Liver (tissue), 9 donors: ENCODE measurements around the gene RBPJ. TPM values are rescaled to one million over a fixed set of nuclear protein-coding genes. Genes with fewer than 3 reads are reported as not detected.

ENCODE experiments used
- DNase-seq: peaks from one replicate; pipeline ENCODE4 v3.0.0-alpha.2; 2017; ENCODE audit warnings: low spot score
- H3K27ac ChIP-seq, 2 donors: one replicate each; pipeline ENCODE4 v1.7.0; 2013; ENCODE audit warnings: inconsistent platforms in 2 of 2, low read length in 2 of 2, control low read depth in 1 of 2, low read depth in 1 of 2, mild to moderate bottlenecking in 1 of 2
- H3K27me3 ChIP-seq, 4 donors: one replicate each; pipeline versions ENCODE4 v1.6.1 to v1.7.0; 2013; ENCODE audit warnings: low read length in 3 of 4, inconsistent platforms in 1 of 4, mild to moderate bottlenecking in 1 of 4, moderate library complexity in 1 of 4; ENCODE audit not compliant: control insufficient read depth in 4 of 4, insufficient read depth in 4 of 4
- H3K36me3 ChIP-seq, 4 donors: one replicate each; pipeline versions ENCODE4 v1.6.1 to v1.7.0; 2013; ENCODE audit warnings: low read length in 3 of 4, mild to moderate bottlenecking in 3 of 4, low read depth in 1 of 4, moderate library complexity in 1 of 4; ENCODE audit not compliant: control insufficient read depth in 4 of 4, insufficient read depth in 3 of 4
- H3K4me1 ChIP-seq, 4 donors: one replicate each; pipeline versions ENCODE4 v1.6.1 to v1.7.0; 2013; ENCODE audit warnings: low read length in 3 of 4, mild to moderate bottlenecking in 3 of 4, moderate library complexity in 1 of 4; ENCODE audit not compliant: control insufficient read depth in 4 of 4, insufficient read depth in 4 of 4
- H3K4me3 ChIP-seq, 3 donors: one replicate each; pipeline versions ENCODE4 v1.6.1 to v1.7.0; 2013; ENCODE audit warnings: low read length in 3 of 3, control low read depth in 1 of 3, low read depth in 1 of 3, mild to moderate bottlenecking in 1 of 3
- H3K9ac ChIP-seq, 2 donors: one replicate each; pipeline ENCODE4 v1.7.0; 2013; ENCODE audit warnings: low read length in 2 of 2, mild to moderate bottlenecking in 2 of 2, moderate library complexity in 2 of 2, control low read depth in 1 of 2, low read depth in 1 of 2
- H3K9me3 ChIP-seq, 4 donors: one replicate each; pipeline versions ENCODE4 v1.6.1 to v1.7.0; 2013; ENCODE audit warnings: low read length in 3 of 4; ENCODE audit not compliant: control insufficient read depth in 4 of 4
- FOXA2 ChIP-seq: IDR thresholded peaks from 2 replicates; pipeline ENCODE4 v1.6.1; 2016; ENCODE audit warnings: antibody characterized with exemption
- GABPA ChIP-seq, 2 donors: IDR thresholded peaks in 1 of 2; conservative IDR thresholded peaks in 1 of 2; 2 replicates each; pipeline ENCODE4 v1.6.1; 2016; ENCODE audit warnings: antibody characterized with exemption in 2 of 2, mild to moderate bottlenecking in 1 of 2, moderate library complexity in 1 of 2
- HNF4A ChIP-seq, 2 donors: conservative IDR thresholded peaks; 2 replicates each; pipeline ENCODE4 v1.6.1; 2016; ENCODE audit warnings: antibody characterized with exemption in 2 of 2, mild to moderate bottlenecking in 2 of 2
- HNF4G ChIP-seq: IDR thresholded peaks from 2 replicates; pipeline ENCODE4 v1.6.1; 2016; ENCODE audit warnings: antibody characterized with exemption
- JUND ChIP-seq, 2 donors: IDR thresholded peaks; 2 replicates each; pipeline ENCODE4 v1.6.1; 2016; ENCODE audit warnings: antibody characterized with exemption in 2 of 2
- RAD21 ChIP-seq, 2 donors: IDR thresholded peaks; 2 replicates each; pipeline ENCODE4 v1.6.1; 2016; ENCODE audit warnings: antibody characterized with exemption in 2 of 2, mild to moderate bottlenecking in 2 of 2
- RXRA ChIP-seq, 2 donors: IDR thresholded peaks; 2 replicates each; pipeline ENCODE4 v1.6.1; 2017 to 2018; ENCODE audit warnings: antibody characterized with exemption in 2 of 2, mild to moderate bottlenecking in 1 of 2
- YY1 ChIP-seq: IDR thresholded peaks from 2 replicates; pipeline ENCODE4 v1.6.1; 2016; ENCODE audit warnings: antibody characterized with exemption, mild to moderate bottlenecking
- WGBS: extraction: QIAGEN DNeasy Blood & Tissue Kit; methylation state at CpG from one replicate; pipeline ENCODE4 v1.1.7; 2013; 5-methylcytosine and 5-hydroxymethylcytosine counted together
- polyA plus RNA-seq, 2 donors: library from polyadenylated mRNA; stranded (reverse) in 1 of 2; unstranded in 1 of 2; fragments of 200-250 nt in 1 of 2; fragments of >200 nt in 1 of 2; fragmentation: Nextera tagmentation in 1 of 2; extraction: Ambion mirVana in 1 of 2; gene quantifications; one replicate each; pipeline versions ENCODE4 v1.2.1 to v1.2.3, GENCODE V29; 2013 to 2015
- total RNA-seq, 2 donors: library from RNA; depleted of rRNA; stranded (reverse); fragments of >200 nt; gene quantifications; one replicate each; pipeline ENCODE4 v1.2.3, GENCODE V29; 2014
- TF ChIP-seq, protein P1 (sequence below): IDR thresholded peaks from 2 replicates; pipeline ENCODE4 v1.6.1; 2016; ENCODE audit warnings: antibody characterized with exemption
- TF ChIP-seq, protein P2 (sequence below): fragments of 150-350 bp; IDR thresholded peaks from 2 replicates; pipeline ENCODE4 v1.5.1; 2017; ENCODE audit warnings: improper control_type of control experiment, low read depth, low read length; ENCODE audit not compliant: missing input control
- TF ChIP-seq, protein P3 (sequence below): IDR thresholded peaks from 2 replicates; pipeline ENCODE4 v1.6.1; 2016; ENCODE audit warnings: antibody characterized with exemption
- donor health status: healthy.
- donor health status: healthy.
- donor health status: healthy.
- donor health status: healthy.
- donor health status: healthy.

RBPJ gene
- total and polyA plus RNA-seq, 4 donors: 8.0 to 32.2 (median 22.9) TPM

DNA sequence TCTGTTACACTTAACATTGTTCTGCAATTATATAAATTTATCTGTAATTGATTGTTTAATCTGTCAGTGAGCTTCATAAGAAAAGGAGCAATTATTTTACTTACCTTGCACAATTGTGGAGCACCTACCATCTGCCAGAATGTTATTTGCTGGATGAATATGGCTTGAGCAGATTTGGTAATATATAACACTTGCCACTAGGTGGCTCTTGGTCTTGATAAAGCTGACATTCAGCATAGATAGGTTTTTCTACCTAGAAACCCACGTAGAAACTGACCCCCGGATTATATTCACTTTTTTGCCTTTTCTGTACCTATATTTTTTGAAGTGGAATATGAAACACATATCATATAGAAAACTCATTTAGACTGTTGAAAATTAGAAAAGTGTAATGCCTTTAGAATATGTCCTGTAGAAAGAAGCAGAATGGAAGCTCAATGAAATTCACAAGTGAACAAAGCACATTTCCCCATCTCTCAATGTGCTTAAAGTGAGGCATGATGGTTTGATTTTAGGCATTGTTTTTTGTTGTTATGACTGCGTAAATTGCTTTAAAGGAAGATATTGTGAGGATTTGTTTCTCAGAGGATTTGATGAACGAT lies 9.5 kb downstream of the RBPJ start:
- H3K36me3 ChIP-seq: no peaks in the 10 kb centered on the region
- peaks cover 0 to 8% (median 1%) of the 10 kb centered on the region in 4 donors for H3K4me1 ChIP-seq
- no peak for TF ChIP-seq GABPA (IDR thresholded peaks at IDR 0.05 in 1 of 2, conservative IDR thresholded peaks at IDR 0.05 in 1 of 2)
- no peak for TF ChIP-seq YY1
- TF ChIP-seq, protein P1, sequence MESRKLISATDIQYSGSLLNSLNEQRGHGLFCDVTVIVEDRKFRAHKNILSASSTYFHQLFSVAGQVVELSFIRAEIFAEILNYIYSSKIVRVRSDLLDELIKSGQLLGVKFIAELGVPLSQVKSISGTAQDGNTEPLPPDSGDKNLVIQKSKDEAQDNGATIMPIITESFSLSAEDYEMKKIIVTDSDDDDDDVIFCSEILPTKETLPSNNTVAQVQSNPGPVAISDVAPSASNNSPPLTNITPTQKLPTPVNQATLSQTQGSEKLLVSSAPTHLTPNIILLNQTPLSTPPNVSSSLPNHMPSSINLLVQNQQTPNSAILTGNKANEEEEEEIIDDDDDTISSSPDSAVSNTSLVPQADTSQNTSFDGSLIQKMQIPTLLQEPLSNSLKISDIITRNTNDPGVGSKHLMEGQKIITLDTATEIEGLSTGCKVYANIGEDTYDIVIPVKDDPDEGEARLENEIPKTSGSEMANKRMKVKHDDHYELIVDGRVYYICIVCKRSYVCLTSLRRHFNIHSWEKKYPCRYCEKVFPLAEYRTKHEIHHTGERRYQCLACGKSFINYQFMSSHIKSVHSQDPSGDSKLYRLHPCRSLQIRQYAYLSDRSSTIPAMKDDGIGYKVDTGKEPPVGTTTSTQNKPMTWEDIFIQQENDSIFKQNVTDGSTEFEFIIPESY: no peak
- TF ChIP-seq HNF4G: no peak
- TF ChIP-seq RAD21 (IDR thresholded peaks at IDR 0.05): peak; percentile 86 to 87
- TF ChIP-seq, protein P2, sequence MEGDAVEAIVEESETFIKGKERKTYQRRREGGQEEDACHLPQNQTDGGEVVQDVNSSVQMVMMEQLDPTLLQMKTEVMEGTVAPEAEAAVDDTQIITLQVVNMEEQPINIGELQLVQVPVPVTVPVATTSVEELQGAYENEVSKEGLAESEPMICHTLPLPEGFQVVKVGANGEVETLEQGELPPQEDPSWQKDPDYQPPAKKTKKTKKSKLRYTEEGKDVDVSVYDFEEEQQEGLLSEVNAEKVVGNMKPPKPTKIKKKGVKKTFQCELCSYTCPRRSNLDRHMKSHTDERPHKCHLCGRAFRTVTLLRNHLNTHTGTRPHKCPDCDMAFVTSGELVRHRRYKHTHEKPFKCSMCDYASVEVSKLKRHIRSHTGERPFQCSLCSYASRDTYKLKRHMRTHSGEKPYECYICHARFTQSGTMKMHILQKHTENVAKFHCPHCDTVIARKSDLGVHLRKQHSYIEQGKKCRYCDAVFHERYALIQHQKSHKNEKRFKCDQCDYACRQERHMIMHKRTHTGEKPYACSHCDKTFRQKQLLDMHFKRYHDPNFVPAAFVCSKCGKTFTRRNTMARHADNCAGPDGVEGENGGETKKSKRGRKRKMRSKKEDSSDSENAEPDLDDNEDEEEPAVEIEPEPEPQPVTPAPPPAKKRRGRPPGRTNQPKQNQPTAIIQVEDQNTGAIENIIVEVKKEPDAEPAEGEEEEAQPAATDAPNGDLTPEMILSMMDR: peak; percentile 63
- no peak overlapping the region for H3K9ac ChIP-seq
- no peaks in the 10 kb centered on the region for H3K27me3 ChIP-seq
- 48% methylated on average over 4 of the region's 4 CpGs for WGBS
- no peak overlapping the region for H3K4me3 ChIP-seq
- no peaks in the 10 kb centered on the region for H3K9me3 ChIP-seq
- no peak for DNase-seq
- no peak overlapping the region for H3K27ac ChIP-seq

DNA sequence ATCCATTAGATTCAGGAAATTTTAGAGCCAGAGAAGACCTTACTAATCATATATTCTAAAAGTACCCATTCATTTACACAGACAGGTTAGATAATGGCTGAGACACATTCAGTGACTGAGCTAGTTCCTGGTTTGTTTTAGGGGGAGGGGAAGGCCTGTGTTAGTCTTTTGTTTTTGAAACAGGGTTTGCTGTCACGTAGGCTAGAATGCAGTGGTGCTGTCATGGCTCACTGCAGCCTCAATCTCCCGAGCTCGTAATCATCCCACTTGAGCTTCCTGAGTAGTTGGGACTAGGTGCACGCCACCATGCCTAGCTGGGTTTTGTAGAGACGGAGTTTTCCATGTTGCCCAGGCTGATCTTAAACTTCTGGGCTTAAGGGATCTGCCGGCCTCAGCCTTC lies 10.1 kb downstream of the RBPJ start:
- Histone ChIP-seq H3K9ac (no peak overlapping the region), H3K36me3 (no peaks in the 10 kb centered on the region), H3K27me3 (no peaks in the 10 kb centered on the region), H3K4me3 (no peak overlapping the region), H3K4me1 (peaks cover 0 to 5% (median 1%) of the 10 kb centered on the region in 4 donors), H3K27ac (no peak overlapping the region), H3K9me3 (no peaks in the 10 kb centered on the region)
- WGBS: 88% methylated on average over 6 of the region's 6 CpGs
- TF ChIP-seq, protein P3, sequence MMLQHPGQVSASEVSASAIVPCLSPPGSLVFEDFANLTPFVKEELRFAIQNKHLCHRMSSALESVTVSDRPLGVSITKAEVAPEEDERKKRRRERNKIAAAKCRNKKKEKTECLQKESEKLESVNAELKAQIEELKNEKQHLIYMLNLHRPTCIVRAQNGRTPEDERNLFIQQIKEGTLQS: no peak
- TF ChIP-seq HNF4A (conservative IDR thresholded peaks at IDR 0.05): no peak
- no peak for TF ChIP-seq YY1
- no peak for TF ChIP-seq JUND (IDR thresholded peaks at IDR 0.05)
- TF ChIP-seq GABPA (IDR thresholded peaks at IDR 0.05 in 1 of 2, conservative IDR thresholded peaks at IDR 0.05 in 1 of 2): no peak
- TF ChIP-seq FOXA2: no peak
- no peak for TF ChIP-seq RXRA (IDR thresholded peaks at IDR 0.05)
- TF ChIP-seq, protein P2: no peak
- no peak for DNase-seq
